ENCODE results near the gene OR13J1. TPM values are rescaled to one million over a fixed set of nuclear protein-coding genes. Genes with fewer than 3 reads are reported as not detected.

OR13J1 gene
- total RNA-seq, 1 experiment from 2014 or later = not detected

DNA sequence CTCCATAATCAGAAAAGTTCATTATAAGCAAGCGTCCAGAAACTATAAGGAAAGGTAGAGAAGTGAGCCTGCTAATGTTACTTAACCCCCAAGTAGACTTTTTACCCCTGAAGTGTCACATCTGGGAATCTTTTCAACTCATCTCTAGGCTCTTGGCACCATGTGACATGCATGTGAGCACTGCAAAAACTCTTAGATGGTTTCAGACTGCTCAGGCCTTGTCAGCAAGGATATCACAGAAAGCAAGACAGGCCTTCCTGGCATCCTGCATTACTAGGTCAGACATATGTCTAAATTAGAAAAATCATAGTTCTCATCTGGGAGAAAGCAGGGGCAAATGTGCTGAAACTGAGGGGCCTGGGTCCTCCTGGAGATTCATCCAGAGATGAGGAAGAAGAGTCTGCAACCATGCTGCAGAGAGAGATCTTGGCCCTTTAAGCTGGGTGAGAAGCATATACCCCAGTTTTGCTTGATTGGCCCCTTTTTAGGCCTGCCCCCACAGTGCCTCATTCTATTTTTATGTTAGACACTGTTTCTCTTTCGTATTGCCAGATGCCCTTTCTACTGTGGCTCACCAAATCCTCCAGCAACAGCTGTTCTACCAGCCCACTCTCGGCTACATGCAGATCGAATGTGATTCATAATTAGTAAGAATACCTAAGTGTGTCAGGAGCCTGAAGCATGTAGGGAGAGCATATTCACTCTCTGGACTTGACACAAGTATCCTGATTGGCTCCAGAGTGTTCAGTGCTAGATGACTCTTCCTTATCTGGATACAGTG lies 22.2 kb downstream of the OR13J1 start:
- H3K4me1 ChIP-seq (ENCODE audit: insufficient read depth, low read length, poor library complexity, severe bottlenecking) = no peaks in the 10 kb centered on the region
- no TSS peak for BruUV-seq (replicated peaks)
- no peak for DNase-seq (ENCODE audit: low spot score)
- TF ChIP-seq, protein P1, sequence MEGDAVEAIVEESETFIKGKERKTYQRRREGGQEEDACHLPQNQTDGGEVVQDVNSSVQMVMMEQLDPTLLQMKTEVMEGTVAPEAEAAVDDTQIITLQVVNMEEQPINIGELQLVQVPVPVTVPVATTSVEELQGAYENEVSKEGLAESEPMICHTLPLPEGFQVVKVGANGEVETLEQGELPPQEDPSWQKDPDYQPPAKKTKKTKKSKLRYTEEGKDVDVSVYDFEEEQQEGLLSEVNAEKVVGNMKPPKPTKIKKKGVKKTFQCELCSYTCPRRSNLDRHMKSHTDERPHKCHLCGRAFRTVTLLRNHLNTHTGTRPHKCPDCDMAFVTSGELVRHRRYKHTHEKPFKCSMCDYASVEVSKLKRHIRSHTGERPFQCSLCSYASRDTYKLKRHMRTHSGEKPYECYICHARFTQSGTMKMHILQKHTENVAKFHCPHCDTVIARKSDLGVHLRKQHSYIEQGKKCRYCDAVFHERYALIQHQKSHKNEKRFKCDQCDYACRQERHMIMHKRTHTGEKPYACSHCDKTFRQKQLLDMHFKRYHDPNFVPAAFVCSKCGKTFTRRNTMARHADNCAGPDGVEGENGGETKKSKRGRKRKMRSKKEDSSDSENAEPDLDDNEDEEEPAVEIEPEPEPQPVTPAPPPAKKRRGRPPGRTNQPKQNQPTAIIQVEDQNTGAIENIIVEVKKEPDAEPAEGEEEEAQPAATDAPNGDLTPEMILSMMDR (conservative IDR thresholded peaks at IDR 0.05; ENCODE audit: low read depth, low read length) = no peak
- no peak for TF ChIP-seq EZH2 (IDR thresholded peaks at IDR 0.05; ENCODE audit: borderline replicate concordance, low read depth, low read length, poor library complexity, severe bottlenecking)
- H3K27me3 ChIP-seq (replicated peaks; ENCODE audit: insufficient read depth, low read depth, low read length, poor library complexity) = no peaks in the 10 kb centered on the region
- ChIA-PET POLR2A (ENCODE audit: low non-redundant PET) (no interaction called here), CTCF (interaction anchor here (0.7 to 1.0 kb wide), 2 partner anchors 55 to 71 kb away, joined by 3 to 5 read pairs; no protein-coding TSS in a partner anchor)
- no peak overlapping the region for H3K4me3 ChIP-seq (ENCODE audit: low read depth, low read length, poor library complexity, severe bottlenecking)
- H3K27ac ChIP-seq (ENCODE audit: low read depth, low read length, poor library complexity, severe bottlenecking) = no peak overlapping the region
- H3K9me3 ChIP-seq (ENCODE audit: low read depth, low read length, poor library complexity, severe bottlenecking) = no peaks in the 10 kb centered on the region
- intact Hi-C loops (cut with micrococcal nuclease; ENCODE audit: unreplicated experiment) = no loop called here
- H3K36me3 ChIP-seq (ENCODE audit: insufficient read depth, low read length, poor library complexity, severe bottlenecking) = no peaks in the 10 kb centered on the region

DNA sequence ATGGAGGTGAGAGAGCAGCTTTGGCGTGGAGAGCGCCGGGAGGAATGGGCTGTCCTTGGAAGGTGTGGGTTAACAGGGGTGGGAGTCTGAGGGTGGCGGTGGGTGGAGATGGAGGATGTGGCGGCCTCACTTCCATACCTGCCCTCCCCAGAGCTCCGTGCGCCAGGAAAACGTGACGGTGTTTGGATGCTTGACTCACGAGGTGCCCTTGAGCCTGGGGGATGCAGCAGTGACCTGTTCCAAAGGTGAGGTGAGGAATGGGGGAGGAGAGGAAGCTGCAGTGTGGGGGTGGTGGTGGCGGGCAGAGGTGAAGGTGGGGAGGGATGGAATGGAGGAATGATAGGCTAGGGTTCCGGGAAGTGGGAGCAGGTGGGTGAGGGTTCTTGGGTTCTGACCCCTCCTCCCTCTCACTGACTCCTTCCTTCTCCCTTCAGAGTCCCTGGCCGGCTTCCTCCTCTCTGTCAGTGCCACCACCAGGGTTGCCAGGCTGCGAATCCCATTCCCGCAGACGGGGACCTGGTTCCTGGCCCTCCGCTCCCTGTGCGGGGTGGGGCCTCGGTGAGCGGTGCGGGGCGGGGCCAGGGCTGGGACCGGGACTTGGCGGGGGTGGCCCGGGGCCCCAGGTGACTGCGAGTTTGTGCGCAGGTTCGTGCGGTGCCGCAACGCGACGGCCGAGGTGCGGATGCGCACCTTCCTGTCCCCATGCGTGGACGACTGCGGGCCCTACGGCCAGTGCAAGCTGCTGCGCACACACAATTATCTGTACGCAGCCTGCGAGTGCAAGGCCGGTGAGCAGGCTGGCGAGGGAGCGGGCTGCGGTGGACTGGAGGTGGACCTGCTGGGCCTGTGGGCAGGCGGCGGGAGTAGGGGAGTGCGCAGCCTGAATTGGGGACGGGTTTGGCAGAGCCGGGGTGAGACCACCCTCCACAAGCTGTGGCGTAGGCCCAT lies 24.1 kb downstream of the OR13J1 start:
- no peaks in the 10 kb centered on the region for H3K4me1 ChIP-seq (ENCODE audit: insufficient read depth, low read length, poor library complexity, severe bottlenecking)
- no peaks in the 10 kb centered on the region for H3K27me3 ChIP-seq (replicated peaks; ENCODE audit: insufficient read depth, low read depth, low read length, poor library complexity)
- intact Hi-C loops (cut with micrococcal nuclease; ENCODE audit: unreplicated experiment) = no loop called here
- ChIA-PET CTCF (no interaction called here), POLR2A (ENCODE audit: low non-redundant PET) (no interaction called here)
- no TSS peak for BruUV-seq (replicated peaks)
- no peak overlapping the region for H3K27ac ChIP-seq (ENCODE audit: low read depth, low read length, poor library complexity, severe bottlenecking)
- no peak for DNase-seq (ENCODE audit: low spot score)
- H3K36me3 ChIP-seq (ENCODE audit: insufficient read depth, low read length, poor library complexity, severe bottlenecking) = no peaks in the 10 kb centered on the region
- no peak overlapping the region for H3K4me3 ChIP-seq (ENCODE audit: low read depth, low read length, poor library complexity, severe bottlenecking)
- TF ChIP-seq, protein P1 (conservative IDR thresholded peaks at IDR 0.05; ENCODE audit: low read depth, low read length) = no peak
- TF ChIP-seq EZH2 (IDR thresholded peaks at IDR 0.05; ENCODE audit: borderline replicate concordance, low read depth, low read length, poor library complexity, severe bottlenecking) = no peak
- no peaks in the 10 kb centered on the region for H3K9me3 ChIP-seq (ENCODE audit: low read depth, low read length, poor library complexity, severe bottlenecking)

DNA sequence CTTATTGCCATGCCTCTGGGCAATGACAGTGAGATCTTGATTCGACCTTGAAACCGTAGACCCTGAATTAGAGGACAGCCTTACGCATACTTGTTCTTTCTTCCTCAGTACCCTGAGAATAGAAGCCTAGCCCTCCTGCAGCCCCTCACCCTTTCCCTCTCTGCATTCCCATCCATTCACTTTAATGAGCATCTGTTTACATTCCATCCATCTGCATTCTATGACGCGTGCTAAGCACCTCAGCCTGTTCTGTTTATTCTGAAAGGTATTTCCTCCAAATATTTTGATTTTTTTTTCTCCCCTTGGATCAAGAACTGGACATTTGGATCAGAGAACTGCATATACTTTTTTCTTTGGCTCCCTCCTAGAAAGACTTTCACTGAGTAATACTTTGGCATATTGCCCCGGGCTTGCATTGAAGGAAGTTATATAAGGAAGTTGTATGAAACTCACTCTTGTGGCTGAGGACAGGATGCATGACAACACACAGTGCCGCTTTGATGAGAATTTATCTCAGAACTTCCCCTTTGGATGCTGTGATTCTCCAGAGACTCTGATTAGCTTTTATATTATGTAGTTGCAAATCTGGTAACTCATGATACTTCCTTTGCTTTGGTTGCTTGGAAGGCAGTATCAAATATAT lies 25.5 kb downstream of the OR13J1 start:
- CTCF ChIA-PET = no interaction called here
- intact Hi-C loops (cut with micrococcal nuclease; ENCODE audit: unreplicated experiment) = no loop called here
- H3K27me3 ChIP-seq (replicated peaks; ENCODE audit: insufficient read depth, low read depth, low read length, poor library complexity) = no peaks in the 10 kb centered on the region
- POLR2A ChIA-PET (ENCODE audit: low non-redundant PET) = no interaction called here
- TF ChIP-seq EZH2 (IDR thresholded peaks at IDR 0.05; ENCODE audit: borderline replicate concordance, low read depth, low read length, poor library complexity, severe bottlenecking) = no peak
- TF ChIP-seq, protein P1 (conservative IDR thresholded peaks at IDR 0.05; ENCODE audit: low read depth, low read length) = no peak
- no peak overlapping the region for H3K4me3 ChIP-seq (ENCODE audit: low read depth, low read length, poor library complexity, severe bottlenecking)
- H3K36me3 ChIP-seq (ENCODE audit: insufficient read depth, low read length, poor library complexity, severe bottlenecking) = no peaks in the 10 kb centered on the region
- no peaks in the 10 kb centered on the region for H3K9me3 ChIP-seq (ENCODE audit: low read depth, low read length, poor library complexity, severe bottlenecking)
- peak; percentile 54 for DNase-seq (ENCODE audit: low spot score)
- no peak overlapping the region for H3K27ac ChIP-seq (ENCODE audit: low read depth, low read length, poor library complexity, severe bottlenecking)
- BruUV-seq (replicated peaks) = no TSS peak
- no peaks in the 10 kb centered on the region for H3K4me1 ChIP-seq (ENCODE audit: insufficient read depth, low read length, poor library complexity, severe bottlenecking)

All from A673 (cell line).